D721Med (cell line): ENCODE results near the gene VAMP8.
"Not testable (repeated sequence)": the region's sequence is repeated elsewhere in the genome, so short reads cannot be mapped to it uniquely, and the experiment has no call there.

Experiments used
- DNase-seq: peaks from one replicate; pipeline ENCODE4 v3.0.0; 2011; ENCODE audit warnings: low spot score; ENCODE audit not compliant: insufficient read length
- FAIRE-seq: peaks from 2 replicates; lab custom pipeline; 2011; peaks lifted over from hg19 to GRCh38; lab: Jason Lieb, UNC
- TF ChIP-seq, protein P1 (sequence below): IDR thresholded peaks from 2 replicates; pipeline ENCODE4 v1.5.1; 2012; ENCODE audit warnings: mild to moderate bottlenecking, control low read depth; ENCODE audit not compliant: insufficient read depth; ENCODE audit errors: missing control alignments

The VAMP8 gene

GRCh38 chr2:85541753-85542457 is 35.5 kb upstream of the VAMP8 start:
- TF ChIP-seq, protein P1, sequence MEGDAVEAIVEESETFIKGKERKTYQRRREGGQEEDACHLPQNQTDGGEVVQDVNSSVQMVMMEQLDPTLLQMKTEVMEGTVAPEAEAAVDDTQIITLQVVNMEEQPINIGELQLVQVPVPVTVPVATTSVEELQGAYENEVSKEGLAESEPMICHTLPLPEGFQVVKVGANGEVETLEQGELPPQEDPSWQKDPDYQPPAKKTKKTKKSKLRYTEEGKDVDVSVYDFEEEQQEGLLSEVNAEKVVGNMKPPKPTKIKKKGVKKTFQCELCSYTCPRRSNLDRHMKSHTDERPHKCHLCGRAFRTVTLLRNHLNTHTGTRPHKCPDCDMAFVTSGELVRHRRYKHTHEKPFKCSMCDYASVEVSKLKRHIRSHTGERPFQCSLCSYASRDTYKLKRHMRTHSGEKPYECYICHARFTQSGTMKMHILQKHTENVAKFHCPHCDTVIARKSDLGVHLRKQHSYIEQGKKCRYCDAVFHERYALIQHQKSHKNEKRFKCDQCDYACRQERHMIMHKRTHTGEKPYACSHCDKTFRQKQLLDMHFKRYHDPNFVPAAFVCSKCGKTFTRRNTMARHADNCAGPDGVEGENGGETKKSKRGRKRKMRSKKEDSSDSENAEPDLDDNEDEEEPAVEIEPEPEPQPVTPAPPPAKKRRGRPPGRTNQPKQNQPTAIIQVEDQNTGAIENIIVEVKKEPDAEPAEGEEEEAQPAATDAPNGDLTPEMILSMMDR: no peak
- DNase-seq (no peak), FAIRE-seq (no peak)

GRCh38 chr2:85542777-85543176 is 34.6 kb upstream of the VAMP8 start:
- no peak for FAIRE-seq
- TF ChIP-seq, protein P1: no peak
- no peak for DNase-seq

- DNase-seq, FAIRE-seq: not testable (repeated sequence)
Measured at GRCh38 chr2:85544254-85544691, 33.1 kb upstream of the VAMP8 start.

- not testable (repeated sequence) for DNase-seq, FAIRE-seq
Measured at GRCh38 chr2:85544915-85545779, 32.2 kb upstream of the VAMP8 start.

DNA sequence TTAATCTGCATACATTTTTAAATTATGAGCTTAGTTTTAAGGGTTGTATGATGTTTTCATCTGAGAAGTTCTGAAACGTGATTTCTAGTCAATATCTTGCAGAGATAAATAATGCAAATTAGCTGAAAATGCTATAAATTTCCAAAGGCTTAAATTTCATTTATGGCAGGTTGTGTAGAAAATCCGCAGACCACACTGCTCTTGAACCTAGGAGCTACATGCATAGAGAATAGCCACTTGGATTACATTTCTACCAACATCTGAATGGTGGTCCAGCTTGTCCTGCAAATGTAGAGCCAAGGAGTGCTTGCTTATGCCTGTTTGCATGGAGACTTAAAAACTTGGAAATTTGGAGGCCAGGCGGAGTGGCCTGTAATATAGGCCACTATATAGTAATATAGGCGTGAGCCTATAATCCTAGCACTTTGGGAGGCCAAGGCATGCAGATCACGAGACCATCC is 31.6 kb upstream of the VAMP8 start:
- no peak for FAIRE-seq
- DNase-seq: no peak

DNA sequence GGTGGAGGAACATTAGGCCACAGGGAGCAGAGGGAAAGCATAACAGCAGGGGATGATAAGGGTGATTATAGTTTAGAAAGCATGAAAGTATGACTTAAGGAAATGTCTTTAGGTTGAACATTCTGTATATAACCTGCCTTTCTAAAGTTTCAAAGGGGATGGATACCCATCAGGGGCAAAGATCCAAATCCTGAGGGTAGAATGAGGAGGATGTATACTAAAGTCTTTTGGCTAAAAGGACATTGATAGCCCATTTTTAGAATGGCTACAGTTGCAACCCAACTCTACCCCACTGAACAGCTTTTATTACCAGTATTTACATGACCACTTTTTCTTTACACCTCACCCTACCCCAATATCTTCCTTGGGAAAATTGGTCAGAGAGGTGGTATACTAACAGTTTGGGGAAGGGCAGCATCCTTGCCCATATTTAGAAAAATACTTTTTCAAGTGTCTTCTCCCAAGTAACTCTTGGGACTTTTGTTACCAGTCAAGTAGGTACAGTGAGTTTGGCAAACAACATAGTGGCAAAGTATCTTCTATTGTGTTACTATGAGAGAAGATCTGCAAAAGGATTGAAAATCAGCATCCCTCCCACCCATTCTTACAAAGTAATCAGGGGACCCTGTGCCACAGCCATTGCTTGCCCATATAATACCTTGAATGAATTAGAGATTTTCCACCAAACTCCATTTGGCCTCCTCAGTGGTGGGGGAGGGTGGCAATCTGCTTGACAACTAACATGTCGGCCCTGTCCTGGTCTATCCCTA is 30.1 kb upstream of the VAMP8 start:
- TF ChIP-seq, protein P1: no peak
- DNase-seq (no peak), FAIRE-seq (no peak)

More for the DNA sequence above, 31.6 kb upstream of the VAMP8 start:
- TF ChIP-seq, protein P1: no peak

- TF ChIP-seq, protein P1: no peak
- DNase-seq: no peak
- FAIRE-seq: no peak
Measured at GRCh38 chr2:85547859-85548607, 29.4 kb upstream of the VAMP8 start.
